Suprapubic skin (tissue), 4 donors: Measurements from ENCODE around the gene WDR90. TPM values are rescaled to one million over a fixed set of nuclear protein-coding genes. Genes with fewer than 3 reads are reported as not detected.
A peak's percentile ranks its signal among the peaks of the same experiment; 100 is the strongest.

Source experiments
- DNase-seq, 2 donors: peaks; one replicate each; pipeline ENCODE4 v3.0.0-alpha.2; 2019; ENCODE audit warnings: low spot score in 2 of 2
- H3K27ac ChIP-seq: fragments of 200-600 bp; sonication (generic); one replicate; pipeline ENCODE4 v1.5.1; 2019
- H3K27me3 ChIP-seq: fragments of 200-600 bp; sonication (generic); one replicate; pipeline ENCODE4 v1.5.1; 2019
- H3K36me3 ChIP-seq: fragments of 200-600 bp; sonication (generic); one replicate; pipeline ENCODE4 v1.5.1; 2019
- H3K4me1 ChIP-seq: fragments of 200-600 bp; sonication (generic); one replicate; pipeline ENCODE4 v1.5.1; 2019
- H3K4me3 ChIP-seq: fragments of 200-600 bp; sonication (generic); one replicate; pipeline ENCODE4 v1.5.1; 2019; ENCODE audit warnings: mild to moderate bottlenecking
- H3K9me3 ChIP-seq: fragments of 200-600 bp; sonication (generic); one replicate; pipeline ENCODE4 v1.5.1; 2019
- CTCF ChIP-seq, 2 donors: fragments of 200-600 bp in 1 of 2; fragments of 450-650 bp in 1 of 2; sonication (generic) in 1 of 2; IDR thresholded peaks; one replicate each; pipeline ENCODE4 v1.5.1; 2016 to 2019; ENCODE audit warnings: antibody characterized with exemption in 2 of 2, mild to moderate bottlenecking in 1 of 2, moderate library complexity in 1 of 2
- EP300 ChIP-seq: sonication (generic); formaldehyde crosslinking; IDR thresholded peaks from one replicate; pipeline ENCODE4 v1.6.1; 2017; ENCODE audit warnings: antibody characterized with exemption
- POLR2A ChIP-seq, 2 donors: fragments of 450-650 bp; IDR thresholded peaks; one replicate each; pipeline ENCODE4 v1.6.1; 2017; ENCODE audit warnings: antibody characterized with exemption in 2 of 2, mild to moderate bottlenecking in 2 of 2, moderate library complexity in 2 of 2
- POLR2AphosphoS5 ChIP-seq, 3 donors: sonication (generic); formaldehyde crosslinking; IDR thresholded peaks; one replicate each; pipeline ENCODE4 v1.6.1; 2017; ENCODE audit warnings: antibody characterized with exemption in 3 of 3
- WGBS: methylation state at CpG from one replicate; pipeline ENCODE4 v1.1.5; 2018; 5-methylcytosine and 5-hydroxymethylcytosine counted together
- total RNA-seq, 4 donors: library from RNA; depleted of rRNA; stranded (reverse); fragments of >200 nt; gene quantifications; one replicate each; pipeline ENCODE4 v1.1.0, GENCODE V29; 2016

The WDR90 gene
- total RNA-seq, 4 donors from 2014 or later = 18.3 to 63.0 (median 32.2) TPM

GRCh38 chr16:705431-706188 is 56.4 kb downstream of the WDR90 start, which contains the start of gene FBXL16:
Gene FBXL16, minus strand, starts transcription at chr16:705801. Its CDS starts 8,396 bp downstream, at chr16:697405.
- peaks cover 31% of the 10 kb centered on the region for H3K4me1 ChIP-seq
- 4% methylated on average over 15 of the region's 115 CpGs for WGBS

GRCh38 chr16:706189-707061 is 57.3 kb downstream of the WDR90 start:
- H3K27ac ChIP-seq = no peak overlapping the region
- no peak for DNase-seq
- H3K4me1 ChIP-seq = peaks cover 28% of the 10 kb centered on the region
- WGBS = 0% methylated on average over 5 of the region's 49 CpGs
- peak overlapping the region; percentile 43 for H3K4me3 ChIP-seq
- no peak for TF ChIP-seq EP300
- no peak for TF ChIP-seq POLR2A (IDR thresholded peaks at IDR 0.05)
- TF ChIP-seq CTCF (IDR thresholded peaks at IDR 0.05) = no peak
- no peak for TF ChIP-seq POLR2AphosphoS5 (IDR thresholded peaks at IDR 0.05)
- H3K36me3 ChIP-seq = no peaks in the 10 kb centered on the region
- H3K27me3 ChIP-seq = peaks cover 99% of the 10 kb centered on the region
- no peaks in the 10 kb centered on the region for H3K9me3 ChIP-seq

More at GRCh38 chr16:705431-706188, 56.4 kb downstream of the WDR90 start, which contains the start of gene FBXL16:
- Histone ChIP-seq H3K9me3 (no peaks in the 10 kb centered on the region), H3K36me3 (no peaks in the 10 kb centered on the region), H3K4me3 (peak within 1 kb of the TSS; percentile 43), H3K27ac (no peak within 1 kb of the TSS), H3K27me3 (peaks cover 99% of the 10 kb centered on the region)
- DNase-seq = no peak
- TF ChIP-seq EP300 (no peak), POLR2AphosphoS5 (IDR thresholded peaks at IDR 0.05) (no peak)

DNA sequence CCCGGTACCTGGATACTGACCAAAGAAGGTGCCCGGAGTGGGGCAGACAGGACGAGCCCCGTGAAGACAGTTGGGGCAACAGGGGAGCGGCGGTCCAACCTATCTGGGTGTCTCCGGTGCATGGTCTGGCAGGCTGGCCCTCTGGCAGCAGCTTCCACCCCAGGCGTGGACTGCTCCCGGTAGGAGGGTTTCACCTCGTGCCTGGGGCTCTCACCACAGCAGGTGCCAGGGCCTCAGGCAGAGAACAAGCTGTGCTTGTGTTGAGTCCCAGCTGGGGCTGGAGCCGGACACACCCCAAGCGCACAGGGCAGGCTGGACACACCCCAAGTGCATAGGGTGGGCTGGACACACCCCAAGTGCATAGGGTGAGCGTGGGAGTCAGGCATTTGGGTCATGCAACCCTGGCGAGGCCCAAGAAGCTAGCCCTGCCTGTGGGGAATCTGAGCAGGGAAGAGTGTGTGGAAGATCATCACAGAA is 57.9 kb downstream of the WDR90 start:
- Histone ChIP-seq H3K36me3 (no peaks in the 10 kb centered on the region), H3K4me3 (no peak overlapping the region), H3K27ac (no peak overlapping the region), H3K4me1 (peaks cover 30% of the 10 kb centered on the region), H3K27me3 (peaks cover 96% of the 10 kb centered on the region), H3K9me3 (no peaks in the 10 kb centered on the region)
- no CpG with 5 or more reads among the region's 14 CpGs for WGBS
- DNase-seq = no peak
- TF ChIP-seq POLR2A (IDR thresholded peaks at IDR 0.05) = no peak
- TF ChIP-seq POLR2AphosphoS5 (IDR thresholded peaks at IDR 0.05) = no peak
- no peak for TF ChIP-seq EP300
- no peak for TF ChIP-seq CTCF (IDR thresholded peaks at IDR 0.05)

DNA sequence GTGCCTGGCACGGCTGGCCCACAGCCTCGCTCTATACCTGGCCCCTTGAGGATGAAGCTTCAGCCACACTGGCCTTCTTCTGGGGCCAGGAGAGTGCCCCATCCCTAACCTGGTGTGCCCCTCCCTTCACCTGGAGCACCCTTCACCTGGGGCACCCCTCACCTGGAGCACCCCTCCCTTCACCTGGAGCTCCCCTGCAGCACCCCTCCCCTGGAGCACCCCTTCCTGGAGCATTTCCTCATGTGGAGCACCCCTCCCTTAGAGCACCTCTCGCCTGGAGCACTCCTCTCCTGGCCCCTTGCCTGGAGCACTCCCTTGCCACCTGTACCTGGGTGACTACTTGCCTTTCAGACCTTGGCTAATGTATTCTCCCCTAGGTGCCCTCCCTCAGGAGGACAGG is 58.9 kb downstream of the WDR90 start:
- Histone ChIP-seq H3K27me3 (peaks cover 86% of the 10 kb centered on the region), H3K36me3 (no peaks in the 10 kb centered on the region), H3K27ac (no peak overlapping the region), H3K4me3 (no peak overlapping the region), H3K4me1 (peaks cover 30% of the 10 kb centered on the region), H3K9me3 (no peaks in the 10 kb centered on the region)
- 25% methylated on average over 3 of the region's 3 CpGs for WGBS
- no peak for DNase-seq
- TF ChIP-seq EP300 (no peak), CTCF (IDR thresholded peaks at IDR 0.05) (no peak), POLR2AphosphoS5 (IDR thresholded peaks at IDR 0.05) (no peak), POLR2A (IDR thresholded peaks at IDR 0.05) (no peak)

DNA sequence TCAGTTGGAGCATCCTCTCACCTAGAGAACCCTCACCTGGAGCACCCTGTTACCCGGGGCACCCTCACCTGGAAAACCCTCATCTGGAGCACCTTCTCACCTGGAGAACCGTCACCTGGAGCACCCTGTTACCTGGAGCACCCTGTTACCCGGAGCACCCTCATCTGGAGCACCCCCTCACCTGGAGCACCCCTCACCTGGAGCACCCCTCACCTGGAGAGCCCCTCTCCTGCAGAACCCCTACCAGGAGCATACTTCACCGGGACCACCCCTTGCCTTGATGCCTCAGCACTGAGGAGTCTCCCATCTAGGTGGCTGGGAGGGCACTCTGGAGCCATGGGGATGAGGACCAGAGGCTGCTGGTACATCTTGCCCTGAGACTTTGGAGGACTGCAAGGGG is 59.8 kb downstream of the WDR90 start:
- Histone ChIP-seq H3K4me3 (no peak overlapping the region), H3K4me1 (peaks cover 30% of the 10 kb centered on the region), H3K9me3 (no peaks in the 10 kb centered on the region), H3K27ac (no peak overlapping the region), H3K27me3 (peaks cover 82% of the 10 kb centered on the region), H3K36me3 (no peaks in the 10 kb centered on the region)
- TF ChIP-seq POLR2AphosphoS5 (IDR thresholded peaks at IDR 0.05) (no peak), CTCF (IDR thresholded peaks at IDR 0.05) (no peak), POLR2A (IDR thresholded peaks at IDR 0.05) (no peak), EP300 (no peak)
- WGBS = 92% methylated on average over 2 of the region's 4 CpGs
- DNase-seq = no peak
